ENCODE measurements around the gene CHRNA4.

DNA sequence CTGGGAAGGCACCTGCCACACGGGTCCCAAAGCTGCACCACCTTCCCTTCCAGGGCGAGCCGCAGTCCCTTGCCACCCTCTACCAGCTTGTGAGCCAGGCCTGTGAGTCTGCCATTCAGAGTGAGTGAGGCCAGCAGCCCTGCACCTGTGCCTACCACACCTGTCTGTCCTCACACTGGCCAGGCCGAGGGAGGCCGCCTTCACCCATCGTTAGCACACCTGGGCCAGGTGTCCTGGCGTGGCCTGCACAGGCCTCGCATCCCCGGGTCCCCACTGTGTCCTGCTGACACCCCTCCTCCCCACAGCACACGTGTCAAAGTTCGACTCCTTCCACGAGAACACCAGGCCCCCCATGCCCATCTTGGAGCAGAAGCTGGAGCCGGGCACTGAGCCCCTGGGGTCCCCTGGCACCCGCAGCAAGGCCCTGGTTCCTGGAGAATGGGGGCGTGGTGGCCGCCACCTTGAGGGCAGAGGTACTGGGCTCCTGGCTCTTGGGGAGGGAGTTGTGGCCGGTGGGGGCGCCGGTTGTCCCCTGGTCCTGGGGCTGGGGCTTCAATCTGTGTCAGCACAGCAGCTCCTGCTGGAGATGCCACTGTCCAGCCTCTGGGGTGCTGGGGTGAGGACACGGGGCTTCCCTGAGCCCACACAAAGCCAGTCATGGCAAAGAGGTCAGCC lies 33.0 kb downstream of the CHRNA4 start:
- TF ChIP-seq ZFX (IDR thresholded peaks at IDR 0.05): no peak
- TF ChIP-seq, protein P1, sequence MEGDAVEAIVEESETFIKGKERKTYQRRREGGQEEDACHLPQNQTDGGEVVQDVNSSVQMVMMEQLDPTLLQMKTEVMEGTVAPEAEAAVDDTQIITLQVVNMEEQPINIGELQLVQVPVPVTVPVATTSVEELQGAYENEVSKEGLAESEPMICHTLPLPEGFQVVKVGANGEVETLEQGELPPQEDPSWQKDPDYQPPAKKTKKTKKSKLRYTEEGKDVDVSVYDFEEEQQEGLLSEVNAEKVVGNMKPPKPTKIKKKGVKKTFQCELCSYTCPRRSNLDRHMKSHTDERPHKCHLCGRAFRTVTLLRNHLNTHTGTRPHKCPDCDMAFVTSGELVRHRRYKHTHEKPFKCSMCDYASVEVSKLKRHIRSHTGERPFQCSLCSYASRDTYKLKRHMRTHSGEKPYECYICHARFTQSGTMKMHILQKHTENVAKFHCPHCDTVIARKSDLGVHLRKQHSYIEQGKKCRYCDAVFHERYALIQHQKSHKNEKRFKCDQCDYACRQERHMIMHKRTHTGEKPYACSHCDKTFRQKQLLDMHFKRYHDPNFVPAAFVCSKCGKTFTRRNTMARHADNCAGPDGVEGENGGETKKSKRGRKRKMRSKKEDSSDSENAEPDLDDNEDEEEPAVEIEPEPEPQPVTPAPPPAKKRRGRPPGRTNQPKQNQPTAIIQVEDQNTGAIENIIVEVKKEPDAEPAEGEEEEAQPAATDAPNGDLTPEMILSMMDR (conservative IDR thresholded peaks at IDR 0.05): no peak

Data from C4-2B (cell line).